ENCODE results near the gene TRIO. TPM values are rescaled to one million over a fixed set of nuclear protein-coding genes. Genes with fewer than 3 reads are reported as not detected.

Gene TRIO
- total RNA-seq, 1 experiment from 2014 or later, result 68.4 TPM

DNA sequence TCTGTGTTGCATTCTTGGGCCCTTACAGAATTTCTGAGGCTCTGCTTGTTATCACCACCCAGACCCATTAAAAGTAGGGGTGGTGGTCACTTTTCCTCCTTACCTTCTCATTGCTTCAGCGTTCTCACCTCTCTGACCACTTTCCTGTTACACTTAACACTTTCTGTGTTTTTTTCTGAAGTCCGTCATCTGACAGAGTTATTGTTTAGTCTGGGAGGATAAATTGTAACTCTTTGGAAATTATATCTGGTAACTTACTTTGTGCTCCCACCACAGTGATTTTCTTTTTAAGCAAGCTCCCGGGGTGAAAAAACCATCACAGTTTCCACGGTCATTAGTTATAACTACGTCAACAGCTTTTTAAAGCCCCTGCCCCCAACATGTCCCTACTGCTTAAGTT is 227.2 kb downstream of the TRIO start:
- Histone ChIP-seq H4K20me1 (ENCODE audit: insufficient read depth) (no peaks in the 10 kb centered on the region; the same call in 1 of the 2 replicates), H3K27ac (ENCODE audit: low read depth, low read length) (no peak overlapping the region), H3K4me1 (ENCODE audit: control insufficient read depth in 1 of 2, insufficient read depth in 2 of 2, low read length in 2 of 2) (no peaks in the 10 kb centered on the region), H3K79me2 (ENCODE audit: insufficient read depth, low read length) (no peaks in the 10 kb centered on the region; the same call in 1 of the 2 replicates), H3K9me2 (ENCODE audit: insufficient read depth) (no peaks in the 10 kb centered on the region), H3K36me3 (ENCODE audit: control insufficient read depth in 1 of 2, insufficient read depth in 2 of 2, low read length in 2 of 2) (peaks cover 31 to 35% of the 10 kb centered on the region in 2 experiments), H3K4me2 (ENCODE audit: low read length) (no peak overlapping the region), H3K4me3 (replicated peaks in 1 of 2; ENCODE audit: low read depth in 1 of 2, low read length in 2 of 2) (no peak overlapping the region), H3K9me3 (ENCODE audit: control insufficient read depth in 1 of 2, insufficient read depth in 1 of 2, low read depth in 1 of 2, low read length in 2 of 2) (no peaks in the 10 kb centered on the region), H3K27me3 (ENCODE audit: insufficient read depth, low read length) (no peaks in the 10 kb centered on the region), H3K9ac (ENCODE audit: low read length) (no peak overlapping the region), H2AFZ (ENCODE audit: low read depth, low read length, poor library complexity, severe bottlenecking) (no peak overlapping the region)
- DNase-seq (ENCODE audit: low read depth, low spot score) (no peak), ATAC-seq (no peak)
- ChIA-PET RAD21 (ENCODE audit: low non-redundant PET in 1 of 2, low total read pairs in 2 of 2, uncharacterized antibody in 2 of 2, unreplicated experiment in 2 of 2) (no interaction called here), POLR2A (no interaction called here), CTCF (interaction anchor here (2.8 kb wide), 1 partner anchor 278 kb away, joined by 13 read pairs; no protein-coding TSS in a partner anchor)
- no peak for TF ChIP-seq ZFX (IDR thresholded peaks at IDR 0.05)
- TF ChIP-seq TCF7L2 (IDR thresholded peaks at IDR 0.05; ENCODE audit: borderline replicate concordance, extremely low read depth, insufficient read depth, insufficient read length), result no peak
- TF ChIP-seq JUND (IDR thresholded peaks at IDR 0.05), result no peak
- BruUV-seq (replicated peaks), result no TSS peak
- intact Hi-C loops (cut with micrococcal nuclease), result no loop called here

GRCh38 chr5:14373685-14374084 is 230.5 kb downstream of the TRIO start:
- no peak overlapping the region for H3K9ac ChIP-seq (ENCODE audit: low read length)
- H4K20me1 ChIP-seq (ENCODE audit: insufficient read depth), result no peaks in the 10 kb centered on the region; the same call in 1 of the 2 replicates
- no peaks in the 10 kb centered on the region for H3K9me3 ChIP-seq (ENCODE audit: control insufficient read depth in 1 of 2, insufficient read depth in 1 of 2, low read depth in 1 of 2, low read length in 2 of 2)
- ChIA-PET CTCF (no interaction called here), RAD21 (ENCODE audit: low non-redundant PET in 1 of 2, low total read pairs in 2 of 2, uncharacterized antibody in 2 of 2, unreplicated experiment in 2 of 2) (no interaction called here), POLR2A (no interaction called here)
- no TSS peak for BruUV-seq (replicated peaks)
- no peaks in the 10 kb centered on the region for H3K9me2 ChIP-seq (ENCODE audit: insufficient read depth)
- no peak overlapping the region for H3K4me2 ChIP-seq (ENCODE audit: low read length)
- ATAC-seq (no peak), DNase-seq (ENCODE audit: low read depth, low spot score) (no peak)
- no peaks in the 10 kb centered on the region for H3K4me1 ChIP-seq (ENCODE audit: control insufficient read depth in 1 of 2, insufficient read depth in 2 of 2, low read length in 2 of 2)
- H3K27me3 ChIP-seq (ENCODE audit: insufficient read depth, low read length), result no peaks in the 10 kb centered on the region
- no peak for TF ChIP-seq ELF1 (IDR thresholded peaks at IDR 0.05; ENCODE audit: borderline replicate concordance, low read depth)
- no peak for TF ChIP-seq JUND (IDR thresholded peaks at IDR 0.05)
- TF ChIP-seq EGR1 (IDR thresholded peaks at IDR 0.05; ENCODE audit: low read depth), result no peak
- no peak for TF ChIP-seq CBX3 (IDR thresholded peaks at IDR 0.05; ENCODE audit: low read depth)
- no peak for TF ChIP-seq ZFX (IDR thresholded peaks at IDR 0.05)
- TF ChIP-seq SP1 (IDR thresholded peaks at IDR 0.05; ENCODE audit: low read depth), result no peak
- no peak for TF ChIP-seq YY1 (IDR thresholded peaks at IDR 0.05; ENCODE audit: extremely low read depth, insufficient replicate concordance, low read depth, low read length)
- no peak for TF ChIP-seq ATF3 (IDR thresholded peaks at IDR 0.05)
- no peak for TF ChIP-seq POLR2AphosphoS5 (IDR thresholded peaks at IDR 0.05; ENCODE audit: low read depth, low read length)
- no peak for TF ChIP-seq ZNF274 (IDR thresholded peaks at IDR 0.05; ENCODE audit: low read depth, low read length)
- no peak for TF ChIP-seq SRF (IDR thresholded peaks at IDR 0.05; ENCODE audit: low read depth)
- no peak for TF ChIP-seq POLR2A (IDR thresholded peaks at IDR 0.05; ENCODE audit: borderline replicate concordance, extremely low read depth, insufficient read depth, insufficient read length)
- no peak for TF ChIP-seq FOSL1 (IDR thresholded peaks at IDR 0.05; ENCODE audit: low read depth)
- no peak for TF ChIP-seq CEBPB (IDR thresholded peaks at IDR 0.05; ENCODE audit: low read depth)
- TF ChIP-seq MAX (IDR thresholded peaks at IDR 0.05), result no peak
- TF ChIP-seq SIN3A (IDR thresholded peaks at IDR 0.05; ENCODE audit: low read depth), result no peak
- no peak for TF ChIP-seq EZH2phosphoT487 (IDR thresholded peaks at IDR 0.05; ENCODE audit: borderline replicate concordance)
- TF ChIP-seq, protein P1, sequence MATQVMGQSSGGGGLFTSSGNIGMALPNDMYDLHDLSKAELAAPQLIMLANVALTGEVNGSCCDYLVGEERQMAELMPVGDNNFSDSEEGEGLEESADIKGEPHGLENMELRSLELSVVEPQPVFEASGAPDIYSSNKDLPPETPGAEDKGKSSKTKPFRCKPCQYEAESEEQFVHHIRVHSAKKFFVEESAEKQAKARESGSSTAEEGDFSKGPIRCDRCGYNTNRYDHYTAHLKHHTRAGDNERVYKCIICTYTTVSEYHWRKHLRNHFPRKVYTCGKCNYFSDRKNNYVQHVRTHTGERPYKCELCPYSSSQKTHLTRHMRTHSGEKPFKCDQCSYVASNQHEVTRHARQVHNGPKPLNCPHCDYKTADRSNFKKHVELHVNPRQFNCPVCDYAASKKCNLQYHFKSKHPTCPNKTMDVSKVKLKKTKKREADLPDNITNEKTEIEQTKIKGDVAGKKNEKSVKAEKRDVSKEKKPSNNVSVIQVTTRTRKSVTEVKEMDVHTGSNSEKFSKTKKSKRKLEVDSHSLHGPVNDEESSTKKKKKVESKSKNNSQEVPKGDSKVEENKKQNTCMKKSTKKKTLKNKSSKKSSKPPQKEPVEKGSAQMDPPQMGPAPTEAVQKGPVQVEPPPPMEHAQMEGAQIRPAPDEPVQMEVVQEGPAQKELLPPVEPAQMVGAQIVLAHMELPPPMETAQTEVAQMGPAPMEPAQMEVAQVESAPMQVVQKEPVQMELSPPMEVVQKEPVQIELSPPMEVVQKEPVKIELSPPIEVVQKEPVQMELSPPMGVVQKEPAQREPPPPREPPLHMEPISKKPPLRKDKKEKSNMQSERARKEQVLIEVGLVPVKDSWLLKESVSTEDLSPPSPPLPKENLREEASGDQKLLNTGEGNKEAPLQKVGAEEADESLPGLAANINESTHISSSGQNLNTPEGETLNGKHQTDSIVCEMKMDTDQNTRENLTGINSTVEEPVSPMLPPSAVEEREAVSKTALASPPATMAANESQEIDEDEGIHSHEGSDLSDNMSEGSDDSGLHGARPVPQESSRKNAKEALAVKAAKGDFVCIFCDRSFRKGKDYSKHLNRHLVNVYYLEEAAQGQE (IDR thresholded peaks at IDR 0.05; ENCODE audit: low read depth), result no peak
- TF ChIP-seq TCF7L2 (IDR thresholded peaks at IDR 0.05; ENCODE audit: borderline replicate concordance, extremely low read depth, insufficient read depth, insufficient read length), result no peak
- H3K36me3 ChIP-seq (ENCODE audit: control insufficient read depth in 1 of 2, insufficient read depth in 2 of 2, low read length in 2 of 2), result peaks cover 11 to 31% of the 10 kb centered on the region in 2 experiments
- intact Hi-C loops (cut with micrococcal nuclease), result no loop called here
- H3K4me3 ChIP-seq (replicated peaks in 1 of 2; ENCODE audit: low read depth in 1 of 2, low read length in 2 of 2), result no peak overlapping the region
- H3K27ac ChIP-seq (ENCODE audit: low read depth, low read length), result no peak overlapping the region
- no peaks in the 10 kb centered on the region; the same call in 1 of the 2 replicates for H3K79me2 ChIP-seq (ENCODE audit: insufficient read depth, low read length)
- H2AFZ ChIP-seq (ENCODE audit: low read depth, low read length, poor library complexity, severe bottlenecking), result no peak overlapping the region

Measured in HCT116 (cell line).